ENCODE measurements around the gene PAWR. TPM values are rescaled to one million over a fixed set of nuclear protein-coding genes. Genes with fewer than 3 reads are reported as not detected.

PAWR gene
- total RNA-seq, 4 donors from 2014 or later = 57.5 to 109 (median 63.0) TPM

GRCh38 chr12:79619872-79620562 lies 70.7 kb downstream of the PAWR start:
- no peaks in the 10 kb centered on the region for H3K4me1 ChIP-seq
- peaks cover 11% of the 10 kb centered on the region for H3K36me3 ChIP-seq
- no peak overlapping the region for H3K27ac ChIP-seq
- no peaks in the 10 kb centered on the region for H3K9me3 ChIP-seq
- WGBS = 78% methylated on average over 3 of the region's 3 CpGs
- TF ChIP-seq POLR2A (IDR thresholded peaks at IDR 0.05) (no peak), EP300 (IDR thresholded peaks at IDR 0.05) (no peak), POLR2AphosphoS5 (IDR thresholded peaks at IDR 0.05) (no peak), CTCF (IDR thresholded peaks at IDR 0.05) (no peak)
- no peak overlapping the region for H3K4me3 ChIP-seq
- DNase-seq (ENCODE audit: low spot score in 2 of 2) = no peak
- no peaks in the 10 kb centered on the region for H3K27me3 ChIP-seq

- no peaks in the 10 kb centered on the region for H3K27me3 ChIP-seq
- no peak for DNase-seq (ENCODE audit: low spot score in 2 of 2)
- no peaks in the 10 kb centered on the region for H3K4me1 ChIP-seq
- TF ChIP-seq POLR2AphosphoS5 (IDR thresholded peaks at IDR 0.05) (no peak), CTCF (IDR thresholded peaks at IDR 0.05) (no peak), POLR2A (IDR thresholded peaks at IDR 0.05) (no peak), EP300 (IDR thresholded peaks at IDR 0.05) (no peak)
- no peaks in the 10 kb centered on the region for H3K9me3 ChIP-seq
- H3K36me3 ChIP-seq = peaks cover 11% of the 10 kb centered on the region
- 51% methylated on average over 2 of the region's 2 CpGs for WGBS
- H3K27ac ChIP-seq = no peak overlapping the region
- H3K4me3 ChIP-seq = no peak overlapping the region
These were observed 71.8 kb downstream of the PAWR start for GRCh38 chr12:79618848-79619404.

GRCh38 chr12:79617696-79618095 lies 73.1 kb downstream of the PAWR start:
- Histone ChIP-seq H3K9me3 (no peaks in the 10 kb centered on the region), H3K27me3 (no peaks in the 10 kb centered on the region), H3K4me3 (no peak overlapping the region), H3K27ac (no peak overlapping the region), H3K36me3 (peaks cover 11% of the 10 kb centered on the region), H3K4me1 (no peaks in the 10 kb centered on the region)
- no peak for TF ChIP-seq POLR2A (IDR thresholded peaks at IDR 0.05)
- TF ChIP-seq POLR2AphosphoS5 (IDR thresholded peaks at IDR 0.05) = no peak
- TF ChIP-seq EP300 (IDR thresholded peaks at IDR 0.05) = no peak
- TF ChIP-seq CTCF (IDR thresholded peaks at IDR 0.05) = no peak
- WGBS = 95% methylated on average over 4 of the region's 4 CpGs
- DNase-seq (ENCODE audit: low spot score in 2 of 2) = no peak

- WGBS = 81% methylated on average over 7 of the region's 7 CpGs
- H3K27ac ChIP-seq = no peak overlapping the region
- DNase-seq (ENCODE audit: low spot score in 2 of 2) = no peak
These were observed 74.9 kb downstream of the PAWR start for GRCh38 chr12:79615596-79616560.

More at GRCh38 chr12:79615596-79616560, 74.9 kb downstream of the PAWR start:
- Histone ChIP-seq H3K27me3 (no peaks in the 10 kb centered on the region), H3K4me3 (no peak overlapping the region), H3K36me3 (peaks cover 10% of the 10 kb centered on the region), H3K9me3 (no peaks in the 10 kb centered on the region), H3K4me1 (no peaks in the 10 kb centered on the region)
- TF ChIP-seq EP300 (IDR thresholded peaks at IDR 0.05) (no peak), POLR2A (IDR thresholded peaks at IDR 0.05) (no peak), POLR2AphosphoS5 (IDR thresholded peaks at IDR 0.05) (no peak), CTCF (IDR thresholded peaks at IDR 0.05) (no peak)
